ENCODE measurements around the gene DDT. TPM values are rescaled to one million over a fixed set of nuclear protein-coding genes. Genes with fewer than 3 reads are reported as not detected.
"Not testable (repeated sequence)": the region's sequence is repeated elsewhere in the genome, so short reads cannot be mapped to it uniquely, and the experiment has no call there.

DDT gene
- total and polyA plus RNA-seq, 8 donors, result 77.5 to 204 (median 121) TPM

- Histone ChIP-seq H3K36me3 (no peaks in the 10 kb centered on the region), H3K4me3 (no peak overlapping the region), H3K27me3 (no peaks in the 10 kb centered on the region), H3K27ac (no peak overlapping the region), H3K9me3 (no peaks in the 10 kb centered on the region), H3K4me1 (no peaks in the 10 kb centered on the region)
- FAIRE-seq (no peak), DNase-seq (no peak), ATAC-seq (no peak)
- intact Hi-C loops (cut with DNase I), result loop anchor here in 1 of 3 donors (10.0 kb wide), 1 partner anchor 171 kb away; no protein-coding TSS in a partner anchor
- WGBS, 2 donors, result 79 to 85% methylated on average over 9 of the region's 9 CpGs
- TF ChIP-seq, protein P1, sequence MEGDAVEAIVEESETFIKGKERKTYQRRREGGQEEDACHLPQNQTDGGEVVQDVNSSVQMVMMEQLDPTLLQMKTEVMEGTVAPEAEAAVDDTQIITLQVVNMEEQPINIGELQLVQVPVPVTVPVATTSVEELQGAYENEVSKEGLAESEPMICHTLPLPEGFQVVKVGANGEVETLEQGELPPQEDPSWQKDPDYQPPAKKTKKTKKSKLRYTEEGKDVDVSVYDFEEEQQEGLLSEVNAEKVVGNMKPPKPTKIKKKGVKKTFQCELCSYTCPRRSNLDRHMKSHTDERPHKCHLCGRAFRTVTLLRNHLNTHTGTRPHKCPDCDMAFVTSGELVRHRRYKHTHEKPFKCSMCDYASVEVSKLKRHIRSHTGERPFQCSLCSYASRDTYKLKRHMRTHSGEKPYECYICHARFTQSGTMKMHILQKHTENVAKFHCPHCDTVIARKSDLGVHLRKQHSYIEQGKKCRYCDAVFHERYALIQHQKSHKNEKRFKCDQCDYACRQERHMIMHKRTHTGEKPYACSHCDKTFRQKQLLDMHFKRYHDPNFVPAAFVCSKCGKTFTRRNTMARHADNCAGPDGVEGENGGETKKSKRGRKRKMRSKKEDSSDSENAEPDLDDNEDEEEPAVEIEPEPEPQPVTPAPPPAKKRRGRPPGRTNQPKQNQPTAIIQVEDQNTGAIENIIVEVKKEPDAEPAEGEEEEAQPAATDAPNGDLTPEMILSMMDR (IDR thresholded peaks at IDR 0.05), result no peak
Observed at GRCh38 chr22:24003887-24004286, 29.6 kb upstream of the DDT start.

- FAIRE-seq, result no peak
- Histone ChIP-seq H3K4me1 (no peaks in the 10 kb centered on the region), H3K9me3 (no peaks in the 10 kb centered on the region), H3K27ac (no peak overlapping the region), H3K36me3 (no peaks in the 10 kb centered on the region), H3K4me3 (no peak overlapping the region), H3K27me3 (no peaks in the 10 kb centered on the region)
- ATAC-seq, result no peak
- no peak for DNase-seq
- TF ChIP-seq, protein P1 (IDR thresholded peaks at IDR 0.05), result no peak
- 85% methylated on average over 5 of the region's 5 CpGs for WGBS, 2 donors
- intact Hi-C loops (cut with DNase I), result loop anchor here in 1 of 3 donors (10.0 kb wide), 1 partner anchor 172 kb away; no protein-coding TSS in a partner anchor
Observed at GRCh38 chr22:24002851-24003250, 28.6 kb upstream of the DDT start.

- no peak for ATAC-seq
- Histone ChIP-seq H3K36me3 (no peaks in the 10 kb centered on the region), H3K27me3 (no peaks in the 10 kb centered on the region), H3K27ac (no peak overlapping the region), H3K9me3 (no peaks in the 10 kb centered on the region), H3K4me3 (no peak overlapping the region), H3K4me1 (no peaks in the 10 kb centered on the region)
- DNase-seq, result no peak
- intact Hi-C loops (cut with DNase I), result loop anchor here in 1 of 3 donors (10.0 kb wide), 1 partner anchor 173 kb away; no protein-coding TSS in a partner anchor
- TF ChIP-seq, protein P1 (IDR thresholded peaks at IDR 0.05), result no peak
- 59 to 70% methylated on average over 10 of the region's 10 CpGs for WGBS, 2 donors
- FAIRE-seq, result no peak
Observed at GRCh38 chr22:24002272-24002671, 28.0 kb upstream of the DDT start.

DNA sequence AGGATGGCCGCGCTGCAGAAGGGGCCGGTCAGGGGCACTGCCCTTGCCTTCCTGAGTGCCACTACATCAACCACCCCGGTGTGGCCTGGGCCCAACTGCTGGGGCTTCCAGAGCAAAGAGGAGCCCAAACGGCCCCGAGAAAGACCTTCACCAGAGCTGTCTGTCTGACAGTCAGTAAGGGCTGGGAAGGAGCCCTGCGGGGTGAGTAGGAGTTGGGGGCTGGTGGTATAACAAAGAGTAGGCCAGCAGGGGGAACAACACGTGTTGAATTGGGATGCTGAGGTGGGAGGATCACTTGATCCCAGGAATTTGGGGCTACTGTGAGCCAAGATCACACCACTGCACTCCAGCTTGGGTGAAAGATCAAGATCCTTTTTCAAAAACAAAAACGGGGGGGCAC, 27.1 kb upstream of the DDT start:
- TF ChIP-seq, protein P1 (IDR thresholded peaks at IDR 0.05), result no peak
- DNase-seq (no peak), ATAC-seq (no peak), FAIRE-seq (no peak)
- no peaks in the 10 kb centered on the region for H3K4me1 ChIP-seq
- H3K36me3 ChIP-seq, result no peaks in the 10 kb centered on the region
- H3K9me3 ChIP-seq, result no peaks in the 10 kb centered on the region
- H3K27ac ChIP-seq, result no peak overlapping the region
- no peaks in the 10 kb centered on the region for H3K27me3 ChIP-seq
- whole genome bisulfite sequencing, 2 donors, result 80 to 83% methylated on average over 9 of the region's 9 CpGs
- H3K4me3 ChIP-seq, result no peak overlapping the region
- intact Hi-C loops (cut with DNase I), result loop anchor here in 1 of 3 donors (10.0 kb wide), 1 partner anchor 173 kb away; no protein-coding TSS in a partner anchor

DNA sequence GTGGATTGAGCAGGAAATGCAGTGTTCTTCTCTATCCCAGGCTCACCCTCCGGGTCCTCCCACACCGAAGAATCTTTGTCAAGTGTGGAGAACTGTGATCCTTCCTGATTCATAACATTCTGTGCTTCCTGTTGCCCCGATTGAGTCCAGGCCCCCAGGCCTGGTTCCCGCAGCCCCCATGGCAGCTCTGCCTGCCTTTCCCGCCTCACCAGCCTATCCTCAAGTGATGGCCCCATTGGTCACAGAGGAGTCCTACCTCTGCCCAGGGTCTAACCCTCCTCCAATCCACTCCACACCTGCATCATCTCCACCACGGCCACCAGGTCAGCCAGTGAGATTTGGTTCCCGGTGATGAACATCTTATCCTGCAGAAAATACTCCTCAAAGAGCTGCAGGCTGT, 25.5 kb upstream of the DDT start:
- not testable (repeated sequence) for H3K9me3 ChIP-seq, H3K27me3 ChIP-seq, H3K4me1 ChIP-seq, DNase-seq, H3K4me3 ChIP-seq, H3K27ac ChIP-seq, H3K36me3 ChIP-seq, FAIRE-seq, ATAC-seq
- 71 to 78% methylated on average over 7 of the region's 7 CpGs for WGBS, 2 donors
- intact Hi-C loops (cut with DNase I), result loop anchor here in 1 of 3 donors (10.0 kb wide), 1 partner anchor 175 kb away; no protein-coding TSS in a partner anchor

Measured in pancreas (tissue), 10 donors.